ENCODE measurements around the gene MAP3K6.

MAP3K6 gene

DNA sequence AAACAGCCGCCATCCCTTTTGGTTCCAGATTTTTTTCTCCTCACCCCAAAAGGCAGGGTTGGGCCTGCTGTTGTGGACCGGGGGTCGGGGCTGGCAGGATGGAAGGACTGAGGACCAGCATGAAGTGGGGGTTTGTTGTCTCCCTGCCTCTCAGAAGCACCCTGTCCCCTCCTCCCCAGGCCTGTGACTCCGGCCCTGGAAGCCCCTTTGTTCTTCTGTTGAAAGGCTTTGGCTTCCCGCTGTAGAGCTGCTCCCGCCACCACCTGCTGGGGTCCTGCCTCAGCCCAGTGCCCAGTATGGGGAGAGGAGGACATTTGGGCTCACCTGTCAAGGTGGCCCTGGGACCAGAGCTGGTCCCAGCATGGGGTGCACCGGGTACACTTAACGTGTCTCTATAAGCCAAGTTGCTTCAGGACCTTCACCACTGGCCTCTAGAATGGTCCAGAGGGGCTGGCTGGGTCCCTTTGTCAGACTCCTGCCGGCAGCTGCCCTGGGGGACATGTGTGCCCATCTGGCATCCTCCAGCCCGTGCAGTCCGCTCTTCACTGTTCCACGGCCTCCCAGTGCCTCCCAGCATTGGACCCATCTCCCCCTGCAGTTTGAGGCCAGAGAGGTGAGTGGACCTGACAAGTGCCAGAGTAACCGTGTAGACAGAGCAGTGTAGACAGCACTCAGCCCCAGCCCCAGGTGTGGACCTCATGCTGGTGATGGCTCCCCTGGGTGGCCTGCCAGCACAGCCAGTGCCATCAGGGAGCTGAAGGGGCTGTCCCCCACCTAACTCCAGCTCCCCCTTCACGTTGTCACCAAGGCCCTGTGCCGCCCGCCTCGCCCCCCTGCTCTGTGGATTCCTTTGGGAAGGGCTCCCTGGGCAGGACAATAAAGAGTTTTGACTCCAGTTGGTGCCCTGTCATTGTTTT lies 31.0 kb downstream of the MAP3K6 start:
- no peak for TF ChIP-seq GATA1 (IDR thresholded peaks at IDR 0.05; ENCODE audit: low read depth, low read length)

DNA sequence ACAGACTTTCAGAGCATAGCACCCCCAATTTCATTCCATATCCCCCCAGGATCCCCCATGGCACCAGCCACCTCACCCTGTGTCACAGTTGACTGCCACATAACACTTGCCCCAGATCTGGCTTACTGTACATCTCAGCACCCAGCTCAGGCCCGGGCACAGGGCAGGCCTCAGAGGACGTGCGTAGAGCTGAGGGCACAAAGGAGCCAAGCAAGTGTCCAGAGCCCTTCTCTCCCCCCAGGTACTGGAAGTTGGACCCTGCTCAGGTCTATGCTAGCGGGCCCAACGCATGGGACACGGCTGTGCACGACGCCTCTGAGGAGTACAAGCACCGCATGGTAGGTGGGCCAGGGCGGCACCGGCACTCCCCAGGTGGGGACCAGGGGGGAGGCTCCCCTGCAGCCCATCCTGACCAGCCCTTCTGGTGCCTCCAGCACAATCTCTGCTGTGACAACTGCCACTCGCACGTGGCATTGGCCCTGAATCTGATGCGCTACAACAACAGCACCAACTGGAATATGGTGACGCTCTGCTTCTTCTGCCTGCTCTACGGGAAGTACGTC lies 33.0 kb downstream of the MAP3K6 start:
- DNase-seq: no peak
- TF ChIP-seq GATA1 (IDR thresholded peaks at IDR 0.05; ENCODE audit: low read depth, low read length) (no peak), POLR2A (IDR thresholded peaks at IDR 0.05; ENCODE audit: low read length) (no peak)

More for the DNA sequence above, 31.0 kb downstream of the MAP3K6 start:
- no peak for DNase-seq

DNA sequence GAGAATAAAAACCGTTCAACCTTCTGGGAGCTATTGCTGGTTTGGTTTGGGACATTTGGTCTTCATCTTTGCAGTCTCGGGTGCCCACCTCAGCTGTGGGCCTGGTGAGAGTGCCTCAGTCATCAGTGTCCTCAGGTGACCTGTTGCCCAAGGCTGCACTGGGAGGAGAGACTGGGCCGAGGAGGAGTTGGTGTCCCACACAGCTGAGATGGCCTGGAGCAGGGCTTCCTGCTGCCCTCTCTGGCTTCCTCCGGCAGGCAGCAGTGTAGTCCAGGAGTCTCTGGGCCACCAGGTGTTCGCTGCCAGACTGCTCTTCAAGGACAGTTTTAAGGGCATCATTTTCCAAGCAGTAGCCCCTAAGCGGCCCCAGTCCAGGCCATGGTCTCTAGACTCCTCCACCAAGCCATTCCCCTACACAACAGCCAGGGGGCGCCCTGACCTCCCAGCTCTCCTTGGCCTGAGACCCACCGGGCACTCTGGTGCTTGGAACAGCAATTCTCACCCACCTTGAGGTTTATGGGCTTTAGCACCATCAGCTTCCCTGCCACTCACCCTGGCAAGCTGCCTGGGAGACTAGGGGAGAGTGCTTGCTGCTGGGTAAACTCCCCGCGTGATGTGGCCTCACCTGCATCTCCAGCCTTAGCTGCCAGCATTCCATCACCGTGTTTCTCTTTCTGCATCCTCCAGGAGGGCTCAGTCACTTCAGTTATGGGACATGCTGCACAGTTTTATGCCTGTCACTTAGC lies 34.1 kb downstream of the MAP3K6 start:
- peak in 1 of 2 experiments; percentile 69 for DNase-seq
- TF ChIP-seq POLR2A (IDR thresholded peaks at IDR 0.05; ENCODE audit: low read length): no peak

DNA sequence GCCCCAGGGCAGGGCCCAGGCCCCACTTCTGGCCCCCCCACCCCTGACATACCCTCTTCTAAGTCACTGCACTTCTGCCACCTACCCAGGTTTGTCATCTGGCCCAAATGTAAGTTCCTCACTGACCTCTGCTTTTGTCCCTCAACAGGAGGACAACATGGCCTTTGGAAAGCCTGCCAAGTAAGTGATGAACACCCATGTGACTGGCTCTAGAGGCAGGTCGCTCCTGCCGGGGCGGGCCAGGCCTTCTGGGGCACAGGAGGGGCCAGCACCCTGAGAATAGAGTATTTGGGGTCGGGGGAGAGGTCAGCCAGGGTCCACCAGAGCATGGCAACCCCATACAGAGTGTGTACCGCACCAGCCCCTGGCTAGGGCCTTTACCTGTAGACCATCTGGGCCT lies 34.8 kb downstream of the MAP3K6 start:
- no peak for TF ChIP-seq GATA1 (IDR thresholded peaks at IDR 0.05; ENCODE audit: low read depth, low read length)
- no peak for TF ChIP-seq POLR2A (IDR thresholded peaks at IDR 0.05; ENCODE audit: low read length)
- DNase-seq: no peak

GRCh38 chr1:27331426-27331825 lies 35.3 kb downstream of the MAP3K6 start:
- DNase-seq: no peak
- no peak for TF ChIP-seq POLR2A (IDR thresholded peaks at IDR 0.05; ENCODE audit: low read length)
- TF ChIP-seq GATA1 (IDR thresholded peaks at IDR 0.05; ENCODE audit: low read depth, low read length): no peak

DNA sequence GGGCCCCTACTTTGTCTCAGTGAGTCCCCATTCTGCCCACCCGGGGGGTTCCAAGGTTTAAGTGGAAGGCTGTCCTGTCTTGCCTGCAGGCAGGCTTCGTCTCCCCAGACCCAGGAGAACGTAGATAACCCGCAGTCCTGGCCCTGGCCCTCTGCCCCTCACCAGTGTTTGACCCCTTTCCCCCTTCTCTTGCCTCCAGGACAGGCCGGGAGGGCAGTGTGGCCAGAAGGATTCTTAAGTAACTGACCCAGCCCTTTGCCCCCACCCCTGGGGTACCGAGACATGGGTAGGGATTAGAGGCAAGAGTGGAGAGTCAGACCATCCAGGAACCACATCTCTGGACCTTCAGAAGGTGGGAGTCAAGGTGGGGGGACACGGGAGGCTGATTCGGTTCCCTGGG lies 36.0 kb downstream of the MAP3K6 start:
- no peak for TF ChIP-seq GATA1 (IDR thresholded peaks at IDR 0.05; ENCODE audit: low read depth, low read length)
- no peak for DNase-seq

GRCh38 chr1:27327964-27328363 lies 38.8 kb downstream of the MAP3K6 start:
- DNase-seq: no peak
- TF ChIP-seq GATA1 (IDR thresholded peaks at IDR 0.05; ENCODE audit: low read depth, low read length): no peak
- TF ChIP-seq POLR2A (IDR thresholded peaks at IDR 0.05; ENCODE audit: low read length): no peak

DNA sequence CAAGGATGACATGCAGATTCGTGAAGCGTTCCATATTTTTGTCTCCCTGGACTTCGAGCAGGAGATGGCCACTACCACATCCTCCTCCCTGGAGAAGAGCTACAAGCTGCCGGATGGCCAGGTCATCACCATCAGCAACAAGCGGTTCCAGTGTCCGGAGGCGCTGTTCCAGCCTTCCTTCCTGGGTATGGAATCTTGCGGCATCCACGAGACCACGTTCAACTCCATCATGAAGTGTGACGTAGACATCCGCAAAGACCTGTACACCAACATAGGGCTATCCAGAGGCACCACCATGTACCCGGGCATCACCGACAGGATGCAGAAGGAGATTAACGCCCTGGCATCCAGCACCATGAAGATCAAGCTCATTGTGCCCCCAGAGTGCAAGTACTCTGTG lies 41.5 kb downstream of the MAP3K6 start:
- no peak for DNase-seq
- TF ChIP-seq POLR2A (IDR thresholded peaks at IDR 0.05; ENCODE audit: low read length) (no peak), GATA1 (IDR thresholded peaks at IDR 0.05; ENCODE audit: low read depth, low read length) (no peak)

GRCh38 chr1:27322569-27323240 lies 44.1 kb downstream of the MAP3K6 start:
- TF ChIP-seq GATA1 (IDR thresholded peaks at IDR 0.05; ENCODE audit: low read depth, low read length): no peak
- peak; percentile 60 for TF ChIP-seq POLR2A (IDR thresholded peaks at IDR 0.05; ENCODE audit: low read length)
- peak in 1 of 2 experiments; percentile 65 for DNase-seq

- TF ChIP-seq GATA1 (IDR thresholded peaks at IDR 0.05; ENCODE audit: low read depth, low read length) (no peak), POLR2A (IDR thresholded peaks at IDR 0.05; ENCODE audit: low read length) (peak; percentile 90)
- peak; percentile 98 for DNase-seq
Observed at GRCh38 chr1:27321813-27322568, 44.8 kb downstream of the MAP3K6 start, which contains the start of gene TMEM222. Gene TMEM222, plus strand, starts transcription at chr1:27322163. Its CDS starts 35 bp downstream, at chr1:27322198.

GRCh38 chr1:27318596-27318995 lies 48.2 kb downstream of the MAP3K6 start:
- TF ChIP-seq GATA1 (IDR thresholded peaks at IDR 0.05; ENCODE audit: low read depth, low read length) (no peak), POLR2A (IDR thresholded peaks at IDR 0.05; ENCODE audit: low read length) (no peak)
- no peak for DNase-seq

DNA sequence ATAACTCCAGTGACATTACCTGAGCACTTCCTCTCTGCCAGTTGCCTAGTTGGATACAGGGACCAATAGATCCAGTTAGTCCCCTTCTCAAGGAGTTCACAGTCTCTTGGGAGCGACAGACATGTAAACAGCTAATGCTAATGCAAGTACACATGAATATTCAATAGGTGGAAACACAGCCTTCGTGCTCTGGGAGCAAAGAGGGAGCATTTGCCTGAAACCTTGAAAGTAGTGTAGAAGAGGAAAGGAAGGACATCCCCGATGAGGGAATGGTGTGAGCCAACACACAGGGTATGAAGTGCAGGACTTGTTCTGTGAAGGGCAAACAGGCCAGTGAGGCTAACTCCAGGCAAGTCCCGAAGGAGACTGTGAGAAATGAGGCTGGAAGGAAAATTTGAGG lies 48.6 kb downstream of the MAP3K6 start:
- TF ChIP-seq POLR2A (IDR thresholded peaks at IDR 0.05; ENCODE audit: low read length): no peak
- TF ChIP-seq GATA1 (IDR thresholded peaks at IDR 0.05; ENCODE audit: low read depth, low read length): no peak
- no peak for DNase-seq

DNA sequence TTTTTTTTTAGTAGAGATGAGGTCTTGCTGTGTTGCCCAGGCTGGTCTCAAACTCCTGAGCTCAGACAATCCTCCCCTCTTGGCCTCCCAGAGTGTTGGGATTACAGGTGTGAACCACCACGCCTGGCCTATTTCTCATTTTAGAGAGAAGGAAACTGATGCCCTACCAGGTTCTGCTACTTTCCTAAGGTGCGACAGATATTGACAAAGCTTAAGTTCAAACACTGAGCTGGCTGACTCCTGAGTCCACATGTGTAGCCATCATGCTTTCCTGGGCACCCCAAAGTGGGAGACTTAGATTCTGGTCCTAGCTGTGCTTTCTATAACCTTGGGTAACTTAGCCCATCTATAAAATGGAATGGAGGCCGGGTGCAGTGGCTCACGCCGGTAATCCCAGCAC lies 49.9 kb downstream of the MAP3K6 start:
- TF ChIP-seq GATA1 (IDR thresholded peaks at IDR 0.05; ENCODE audit: low read depth, low read length) (no peak), POLR2A (IDR thresholded peaks at IDR 0.05; ENCODE audit: low read length) (no peak)
- no peak for DNase-seq
